ENCODE results near the gene XPR1.
"Not testable (repeated sequence)": the region's sequence is repeated elsewhere in the genome, so short reads cannot be mapped to it uniquely, and the experiment has no call there.

Gene XPR1

DNA sequence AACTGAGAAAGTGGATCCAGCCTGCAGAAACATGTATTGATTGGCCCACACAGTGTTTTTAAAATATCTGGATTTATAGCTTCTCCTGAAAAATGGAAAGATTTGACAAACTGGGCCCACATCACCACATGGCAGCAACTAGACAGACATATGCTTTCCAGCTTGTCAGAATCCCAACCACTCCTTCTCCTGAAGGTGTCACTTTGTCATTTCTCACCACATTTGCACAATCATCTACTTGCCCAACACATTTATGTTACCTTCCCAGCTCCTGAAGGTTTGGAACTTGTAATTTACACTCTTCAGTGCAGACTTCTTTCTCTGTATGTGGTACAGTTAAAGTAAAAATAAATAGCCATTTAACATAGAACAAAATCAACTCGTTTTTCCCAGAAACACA lies 154.8 kb downstream of the XPR1 start:
- no peak for DNase-seq

DNA sequence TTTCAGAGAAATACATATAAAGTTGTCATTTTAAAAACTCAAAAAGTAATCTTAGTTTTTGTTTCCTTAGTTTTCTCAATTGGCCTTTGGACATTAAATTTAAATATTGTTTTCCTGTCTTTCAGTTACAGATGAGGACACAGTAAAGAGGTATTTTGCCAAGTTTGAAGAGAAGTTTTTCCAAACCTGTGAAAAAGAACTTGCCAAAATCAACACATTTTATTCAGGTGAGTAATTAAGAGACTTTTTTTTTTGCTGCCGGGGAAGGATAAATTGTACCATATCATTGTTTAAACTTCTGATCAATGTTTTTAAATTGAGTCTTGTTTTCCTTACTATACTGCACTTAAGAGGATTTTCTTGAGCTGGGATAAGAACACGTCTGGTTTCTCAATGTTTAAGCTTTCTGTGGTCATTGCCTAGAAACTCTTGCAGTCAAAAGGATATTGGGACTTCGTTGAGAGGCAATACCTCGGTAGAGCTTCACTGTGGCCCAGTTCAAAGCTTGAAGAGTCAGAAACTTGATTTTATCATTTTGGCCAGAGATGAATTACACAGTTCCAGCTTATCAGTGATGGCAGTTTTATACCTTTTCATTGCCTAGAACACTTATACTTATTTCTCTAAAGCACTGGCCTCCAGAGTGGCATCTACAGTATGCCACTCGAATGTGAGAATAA lies 155.9 kb downstream of the XPR1 start:
- no peak for DNase-seq

DNA sequence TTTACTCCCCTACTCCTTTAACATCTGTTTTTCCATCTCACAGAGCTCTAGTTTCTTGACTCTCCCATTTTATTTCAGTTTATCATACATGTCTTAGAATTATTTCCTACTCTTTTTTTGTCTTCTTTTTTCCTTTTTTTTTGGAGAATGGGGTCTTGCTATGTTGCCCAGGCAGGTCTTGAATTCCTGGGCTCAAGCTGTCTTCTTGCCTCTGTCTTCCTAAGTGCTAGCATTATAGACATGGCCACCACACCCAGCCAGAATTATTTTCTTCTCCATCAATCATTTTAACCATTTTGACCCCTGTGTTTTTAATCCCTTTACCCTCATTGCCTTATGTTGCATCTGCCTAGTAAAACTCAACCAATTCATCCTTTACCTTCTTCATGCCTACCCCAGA lies 157.6 kb downstream of the XPR1 start:
- no peak for DNase-seq

DNA sequence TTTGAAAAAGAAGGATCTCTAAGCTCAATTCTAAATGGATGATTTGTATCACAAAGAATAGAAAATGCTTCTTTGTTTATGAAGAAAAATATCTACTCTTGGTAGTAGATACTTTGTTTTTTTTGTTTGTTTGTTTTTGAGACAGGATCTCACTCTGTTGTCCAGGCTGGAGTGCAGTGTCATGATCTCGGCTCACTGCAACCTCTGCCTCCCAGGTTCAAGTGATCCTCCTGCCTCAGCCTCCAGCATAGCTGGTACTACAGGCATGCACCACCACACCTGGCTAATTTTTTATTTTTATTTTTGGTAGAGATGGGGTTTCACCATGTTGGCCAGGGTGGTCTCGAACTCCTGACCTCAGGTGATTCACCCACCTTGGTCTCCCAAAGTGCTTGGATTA lies 159.3 kb downstream of the XPR1 start:
- DNase-seq: not testable (repeated sequence)

DNA sequence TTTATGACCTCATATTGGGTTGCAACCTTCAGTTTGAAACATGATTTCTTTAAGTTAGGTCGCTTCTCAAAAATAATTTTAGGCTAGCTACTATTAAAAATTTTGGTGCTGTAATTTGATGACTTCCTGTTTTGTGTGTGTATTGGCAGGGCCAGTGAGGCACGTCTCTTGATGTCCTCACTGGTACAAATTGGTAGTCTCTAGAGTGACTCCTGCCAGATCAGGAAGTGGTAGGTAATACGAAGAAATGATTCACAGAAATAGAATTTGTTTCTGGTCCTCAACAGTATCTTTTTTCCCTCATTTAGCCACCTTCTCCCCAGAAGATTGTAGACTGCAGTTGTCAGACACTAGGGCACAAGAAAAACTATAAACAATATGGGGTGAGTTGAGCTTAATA lies 160.0 kb downstream of the XPR1 start:
- DNase-seq: no peak

DNA sequence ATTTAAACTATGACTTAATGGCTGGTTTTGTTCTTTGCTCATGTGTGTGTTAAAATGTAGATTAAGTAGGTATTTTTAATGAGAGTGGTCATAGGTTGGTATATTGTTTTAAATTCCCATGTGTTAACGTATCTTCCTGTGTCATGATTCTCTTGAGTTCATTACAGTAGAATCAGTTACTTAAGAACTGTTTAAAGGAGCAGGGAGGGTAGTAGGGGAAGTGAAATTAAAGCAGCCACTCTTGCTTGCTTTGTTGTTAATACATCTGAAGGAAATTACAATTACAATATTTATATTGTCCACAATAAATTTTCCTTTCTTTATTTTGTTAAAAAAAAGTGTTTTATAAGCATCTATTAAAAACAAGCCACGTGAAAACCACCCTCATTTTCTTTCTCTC lies 161.6 kb downstream of the XPR1 start:
- no peak for DNase-seq

DNA sequence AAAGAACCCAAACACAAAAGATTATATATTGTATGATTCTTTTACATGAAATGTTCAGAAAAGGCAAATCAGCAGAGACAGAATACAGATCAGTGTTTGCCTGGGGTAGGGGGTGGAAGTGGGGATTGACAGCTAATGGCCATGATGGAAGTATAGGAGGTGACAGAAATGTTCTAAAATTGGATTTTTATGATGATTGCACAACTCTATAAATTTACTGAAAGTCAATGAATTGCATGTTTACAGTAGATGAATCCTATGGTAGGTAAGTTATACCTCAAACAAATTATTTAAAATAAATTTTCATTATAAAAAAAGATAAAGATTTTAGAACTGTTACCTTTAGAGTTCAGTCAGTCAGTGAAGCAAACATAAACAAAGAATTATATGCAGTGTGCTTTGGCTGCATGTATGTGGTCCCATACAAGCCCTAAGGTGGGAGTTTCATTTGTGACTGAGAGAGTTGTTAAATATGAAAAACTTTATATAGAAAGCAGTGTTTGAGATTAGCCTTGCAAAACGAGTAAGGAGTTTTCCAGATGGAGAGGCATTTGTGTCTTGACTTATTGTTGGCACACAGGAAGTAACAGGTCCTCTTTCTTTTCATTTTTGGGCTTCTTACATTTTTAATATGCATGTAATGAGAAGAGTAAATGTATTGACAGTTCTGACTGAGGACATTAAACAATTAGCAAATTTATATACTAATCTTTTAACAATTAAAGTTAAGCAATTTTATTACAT lies 165.2 kb downstream of the XPR1 start:
- DNase-seq: no peak

DNA sequence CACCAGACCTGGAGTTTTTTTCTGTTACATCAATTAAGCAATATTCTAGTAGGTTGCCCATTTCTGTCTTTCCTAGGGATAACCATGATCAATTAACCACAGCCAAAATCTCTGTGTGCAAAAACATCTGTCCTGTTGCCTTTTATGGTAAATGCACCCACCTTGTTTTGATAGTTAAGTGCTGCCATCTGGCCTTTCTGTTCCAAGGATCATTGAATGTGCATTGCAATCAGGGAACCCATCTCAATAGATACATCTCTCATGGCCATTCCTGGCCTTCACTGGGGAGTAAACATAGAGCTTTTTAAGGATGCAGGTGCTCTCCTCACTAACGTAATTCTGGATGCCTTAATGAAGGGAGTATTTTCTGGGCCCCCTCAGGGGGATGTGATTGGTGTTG lies 169.1 kb downstream of the XPR1 start:
- no peak for DNase-seq

DNA sequence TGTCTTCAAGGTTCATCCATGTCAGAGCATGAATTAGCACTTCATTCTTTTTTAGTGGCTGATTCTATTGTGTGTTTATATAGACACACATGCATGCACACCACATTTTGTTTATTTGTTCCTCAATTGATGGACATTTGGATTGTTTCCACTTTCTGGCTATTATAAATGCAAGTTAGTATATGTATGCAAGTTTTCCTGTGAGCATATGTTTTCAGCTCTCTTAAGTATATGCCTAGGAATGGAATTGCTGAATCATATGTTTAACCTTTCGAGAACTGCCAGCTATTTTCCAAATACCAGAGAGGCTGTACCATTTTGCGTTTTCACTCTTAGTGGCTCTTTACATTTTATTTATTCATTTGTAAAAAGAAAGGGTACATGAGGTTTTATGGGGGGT lies 171.0 kb downstream of the XPR1 start:
- DNase-seq: no peak

DNA sequence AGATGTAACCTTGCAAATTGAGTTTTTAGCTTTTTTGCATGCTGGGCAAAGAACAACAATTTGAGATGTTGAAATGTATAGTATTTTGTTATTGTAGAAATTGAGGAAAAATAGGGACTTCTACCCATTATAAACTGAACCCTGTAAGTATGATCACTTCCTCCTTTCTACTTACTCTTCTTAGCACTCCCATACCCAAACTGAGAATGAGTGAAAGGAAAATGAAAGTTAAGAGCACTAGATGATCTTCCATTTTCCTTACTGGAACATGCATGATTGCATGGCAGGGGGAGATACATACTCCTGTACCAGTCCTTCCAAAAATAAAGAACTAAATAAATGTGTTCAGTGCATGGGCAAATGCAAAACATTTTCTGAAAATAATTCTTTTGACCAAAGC lies 173.5 kb downstream of the XPR1 start:
- DNase-seq: no peak

DNA sequence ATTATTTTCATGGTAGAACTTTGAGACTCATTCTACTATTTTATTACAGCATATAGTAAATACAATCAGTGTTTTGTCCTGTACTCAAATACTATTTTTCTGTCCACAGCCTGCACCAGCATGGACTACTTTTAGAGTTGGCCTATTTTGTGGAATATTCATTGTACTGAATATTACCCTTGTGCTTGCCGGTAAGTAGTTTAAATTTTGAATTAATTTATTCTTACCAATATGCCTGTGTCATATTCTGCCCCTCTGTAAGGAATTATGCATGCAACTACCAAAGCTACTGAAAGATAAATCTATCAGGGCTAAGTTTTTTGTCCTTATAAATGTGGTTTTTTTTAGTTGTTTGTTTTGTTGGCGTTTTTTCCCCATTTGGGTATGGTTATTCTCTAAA lies 179.5 kb downstream of the XPR1 start:
- DNase-seq: no peak

DNA sequence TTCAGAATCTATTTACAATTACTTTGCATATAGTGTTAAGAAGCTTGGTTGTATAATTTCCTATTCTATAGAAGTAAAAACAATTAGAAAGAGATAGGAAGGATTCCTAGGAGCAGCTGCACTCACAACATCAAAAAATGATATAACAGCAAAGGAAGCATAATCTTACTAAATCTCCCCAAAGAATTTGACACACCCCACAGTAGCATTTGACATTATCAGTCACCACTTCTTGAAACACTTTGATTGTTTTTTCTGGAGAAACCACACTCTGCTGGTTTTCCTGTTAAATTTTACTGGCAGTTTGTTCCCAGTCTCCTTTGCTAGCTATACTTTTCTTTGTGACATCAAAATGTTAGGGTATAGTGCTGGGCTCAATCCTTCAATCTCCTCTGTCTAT lies 180.1 kb downstream of the XPR1 start:
- DNase-seq: no peak

DNA sequence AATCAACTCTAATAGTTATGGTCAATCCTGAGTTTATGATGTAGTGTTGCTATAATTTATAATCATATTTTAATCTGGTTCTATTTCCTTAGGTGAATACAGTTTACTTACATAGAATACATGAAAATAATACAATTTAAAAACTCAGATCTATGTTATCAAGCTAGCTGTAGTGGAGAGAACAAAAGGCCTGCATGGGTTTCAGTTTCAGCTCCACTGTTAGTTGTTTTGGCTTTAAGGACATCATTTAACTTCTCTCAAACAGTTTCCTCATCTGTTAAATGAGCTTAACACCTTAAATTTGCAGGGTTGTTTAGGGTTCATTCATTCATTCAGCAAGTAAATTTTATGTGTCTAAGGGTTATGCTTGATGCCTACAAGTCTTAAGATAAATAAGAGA lies 182.4 kb downstream of the XPR1 start:
- no peak for DNase-seq

DNA sequence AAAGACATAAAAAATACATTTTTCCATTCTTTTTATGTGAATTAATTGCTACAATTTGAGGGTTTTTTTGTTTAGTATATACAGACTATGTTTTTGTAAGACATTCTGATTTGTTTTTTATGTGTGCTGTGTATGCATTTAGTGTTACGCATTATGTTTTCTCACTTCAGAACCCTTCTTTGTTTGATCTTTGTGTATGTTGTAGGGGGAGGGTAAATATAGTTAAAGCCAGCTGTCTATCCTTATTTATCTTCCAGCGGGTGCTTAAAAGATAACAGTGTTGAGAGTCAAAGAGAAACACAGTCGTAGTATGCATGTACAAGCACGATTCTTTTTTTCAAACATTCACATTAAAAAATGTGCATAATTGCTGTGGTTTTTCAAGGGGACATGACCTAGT lies 183.4 kb downstream of the XPR1 start:
- DNase-seq: no peak

DNA sequence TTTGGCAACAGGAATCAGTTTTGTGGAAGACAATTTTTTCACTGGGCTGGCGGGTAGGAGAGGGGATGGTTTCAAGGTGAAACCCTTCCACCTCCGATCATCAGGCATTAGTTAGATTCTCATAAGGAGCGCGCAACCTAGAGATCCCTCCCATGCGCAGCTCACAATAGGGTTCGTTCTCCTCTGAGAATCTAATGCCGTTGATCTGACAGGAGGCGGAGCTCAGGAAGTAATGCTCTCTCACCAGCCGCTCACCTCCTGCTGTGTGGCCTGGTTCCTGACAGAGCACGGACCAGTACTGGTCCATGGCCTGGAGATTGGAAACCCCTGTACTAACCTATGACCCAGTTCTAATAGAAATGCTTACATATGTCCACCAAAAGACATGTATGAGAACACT lies 184.3 kb downstream of the XPR1 start:
- no peak for DNase-seq

DNA sequence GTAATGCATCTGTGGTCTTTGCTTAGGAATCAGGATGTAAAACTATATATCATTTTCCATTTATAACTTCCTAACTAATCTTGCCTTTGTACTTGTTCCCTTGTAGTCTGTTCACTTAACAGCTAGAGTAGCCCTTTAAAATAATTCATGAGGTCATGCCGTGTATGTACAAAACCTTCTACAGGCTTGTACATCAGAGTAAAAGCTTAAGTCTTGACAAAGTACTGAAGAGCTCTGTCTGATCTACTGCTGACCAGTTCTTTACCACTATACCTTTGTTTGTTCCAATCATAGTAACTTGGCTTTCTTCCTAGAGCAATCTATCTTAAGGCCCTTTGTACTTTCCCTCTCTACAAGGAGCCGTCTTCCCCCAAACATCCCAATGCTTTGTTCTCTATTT lies 190.1 kb downstream of the XPR1 start:
- no peak for DNase-seq

DNA sequence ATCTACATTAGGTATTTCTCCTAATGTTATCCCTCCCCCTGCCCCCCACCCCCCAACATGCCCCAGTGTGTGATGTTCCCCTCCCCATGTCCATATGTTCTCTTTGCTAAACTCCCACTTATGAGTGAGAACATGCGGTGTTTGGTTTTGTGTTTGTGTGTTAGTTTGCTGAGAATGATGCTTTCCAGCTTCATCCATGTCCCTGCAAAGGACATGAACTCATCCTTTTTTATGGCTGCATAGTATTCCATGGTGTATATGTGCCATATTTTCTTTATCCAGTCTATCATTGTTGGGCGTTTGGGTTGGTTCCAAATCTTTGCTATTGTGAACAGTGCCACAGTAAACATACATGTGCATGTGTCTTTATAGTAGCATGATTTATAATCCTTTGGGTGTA lies 199.7 kb downstream of the XPR1 start:
- DNase-seq: not testable (repeated sequence)

DNA sequence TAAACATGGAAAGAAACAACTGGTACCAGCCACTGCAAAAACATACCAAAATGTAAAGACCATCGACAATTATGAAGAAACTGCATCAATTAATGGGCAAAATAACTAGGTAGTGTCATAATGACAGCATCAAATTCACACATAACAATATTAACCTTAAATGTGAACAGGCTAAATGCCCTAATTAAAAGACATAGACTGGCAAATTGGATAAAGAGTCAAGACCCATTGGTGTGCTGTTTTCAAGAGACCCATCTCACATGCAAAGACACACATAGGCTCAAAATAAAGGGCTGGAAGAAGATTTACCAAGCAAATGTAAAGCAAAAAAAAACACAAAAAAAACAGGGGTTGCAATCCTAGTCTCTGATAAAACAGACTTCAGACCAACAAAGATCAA lies 201.4 kb downstream of the XPR1 start:
- not testable (repeated sequence) for DNase-seq

DNA sequence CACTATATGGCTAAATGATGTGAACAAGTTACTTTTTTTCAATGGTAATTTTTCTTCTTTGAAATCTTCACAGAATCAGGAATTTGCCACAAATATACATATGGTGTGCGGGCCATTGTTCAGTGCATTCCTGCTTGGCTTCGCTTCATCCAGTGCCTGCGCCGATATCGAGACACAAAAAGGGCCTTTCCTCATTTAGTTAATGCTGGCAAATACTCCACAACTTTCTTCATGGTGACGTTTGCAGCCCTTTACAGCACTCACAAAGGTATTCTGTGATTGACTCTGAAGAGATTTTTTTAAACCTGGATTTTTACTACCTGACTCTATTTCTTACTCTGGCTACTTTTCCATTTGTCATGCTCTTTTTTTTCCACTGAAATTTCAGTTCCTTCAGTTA lies 204.6 kb downstream of the XPR1 start:
- DNase-seq: no peak

DNA sequence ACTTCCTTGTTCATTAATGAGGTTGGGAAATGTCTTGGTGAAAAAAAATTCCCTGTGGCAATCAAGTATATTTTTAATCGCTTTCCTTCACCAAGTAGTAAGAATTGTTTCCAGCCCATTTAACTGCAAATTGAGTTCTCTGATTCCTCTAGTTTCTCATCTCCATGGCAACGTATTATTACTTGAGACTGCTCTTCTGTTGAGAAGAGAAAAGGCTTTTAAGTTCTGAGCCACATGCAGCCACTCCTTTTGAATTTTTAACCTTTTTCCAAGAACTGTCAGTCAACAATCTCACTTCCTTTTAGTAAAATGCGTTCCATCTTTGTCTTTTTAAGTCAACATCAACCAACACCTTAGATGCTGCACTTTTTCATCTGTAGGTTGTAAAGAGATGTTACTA lies 205.2 kb downstream of the XPR1 start:
- no peak for DNase-seq

DNA sequence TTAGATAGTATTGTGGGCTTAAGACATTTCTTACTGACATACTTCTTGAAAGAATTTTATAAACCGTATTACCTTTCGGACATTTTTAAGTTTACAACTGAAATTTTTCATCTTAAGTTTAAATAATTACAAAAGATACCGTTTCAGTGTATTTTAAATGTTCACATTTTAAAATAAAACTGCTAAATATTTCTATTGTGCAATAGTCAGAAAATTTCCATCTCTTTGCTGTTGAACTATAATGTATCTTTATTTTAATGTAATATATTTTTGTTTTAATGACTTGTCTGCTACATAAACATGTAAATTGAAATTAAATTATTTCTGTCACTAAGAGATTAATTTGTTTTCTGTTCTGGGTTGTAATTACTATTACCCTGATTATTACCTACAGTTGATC lies 206.7 kb downstream of the XPR1 start:
- no peak for DNase-seq

DNA sequence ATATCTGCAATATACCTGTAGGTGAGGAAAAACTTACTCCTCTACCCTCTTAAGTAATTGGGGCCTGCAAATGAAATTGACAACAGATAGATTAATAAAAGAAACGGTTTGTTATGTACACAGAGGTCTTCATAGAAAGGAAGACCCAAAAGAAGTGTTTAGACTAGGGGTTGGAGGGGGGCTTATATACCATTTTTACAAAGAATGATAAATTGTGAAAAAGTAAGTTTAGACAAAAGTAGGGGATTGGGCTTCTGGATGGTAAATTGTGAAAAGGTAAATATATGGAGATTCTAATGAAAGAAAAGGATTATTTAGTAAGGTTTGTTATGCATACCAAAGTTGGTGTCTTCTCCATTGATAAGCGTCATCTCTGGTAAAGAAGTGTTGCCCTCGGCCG lies 207.7 kb downstream of the XPR1 start:
- no peak for DNase-seq

DNA sequence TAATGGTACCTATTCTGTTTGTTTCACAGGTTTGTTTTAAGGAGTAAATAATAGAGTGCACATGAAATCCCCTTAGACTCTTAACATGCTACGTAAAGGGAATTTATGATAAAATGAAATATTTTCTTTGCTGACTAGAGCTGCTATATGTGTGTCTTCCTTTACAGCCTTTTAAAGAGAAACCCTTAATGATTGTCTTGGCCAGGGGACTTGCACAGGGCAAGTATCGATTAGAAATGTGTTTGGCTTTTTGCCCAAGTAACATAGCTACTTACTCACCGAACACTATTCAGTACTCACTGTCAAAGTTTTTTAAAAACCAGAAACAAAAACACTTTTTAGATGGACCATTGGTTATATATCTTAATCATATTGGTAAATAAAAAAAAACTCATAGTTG lies 209.6 kb downstream of the XPR1 start:
- DNase-seq: no peak

DNA sequence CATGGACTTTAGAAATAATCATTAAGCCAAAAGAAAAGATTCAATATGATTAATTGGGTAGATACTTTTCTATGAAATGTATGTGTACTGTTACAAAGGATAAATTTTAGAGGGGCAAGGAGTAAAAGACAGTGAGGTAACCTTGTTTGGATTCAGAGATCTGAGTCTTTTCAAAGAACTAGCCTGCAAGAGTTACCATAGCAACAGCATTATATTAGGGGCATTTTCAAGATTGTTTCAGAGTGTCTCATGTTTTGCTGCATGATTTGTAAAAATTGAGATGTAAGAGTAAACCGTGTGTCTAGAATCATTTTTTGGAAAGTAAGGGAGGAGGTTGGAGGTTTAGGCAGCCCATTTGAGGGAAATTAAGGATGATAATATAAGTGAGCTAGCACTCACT lies 210.2 kb downstream of the XPR1 start:
- DNase-seq: no peak
